MM.1S (cell line): ENCODE data around the gene NOS2.

Experiments used
- DNase-seq: peaks from one replicate; pipeline ENCODE4 v3.0.0-alpha.2; 2015
- H2AFZ ChIP-seq: fragments of 300-600 bp; sonication (generic); 2 replicates; pipeline ENCODE4 v1.6.0; 2016; ENCODE audit warnings: antibody characterized with exemption, low read length
- H3F3A ChIP-seq: fragments of 300-600 bp; sonication (generic); 2 replicates; pipeline ENCODE4 v1.6.1; 2016; ENCODE audit warnings: mild to moderate bottlenecking, antibody characterized with exemption, low read length, moderate library complexity, mixed read lengths; ENCODE audit not compliant: insufficient read depth
- H3K27ac ChIP-seq: fragments of 300-600 bp; sonication (generic); 2 replicates; pipeline ENCODE4 v1.5.1; 2016; ENCODE audit warnings: mild to moderate bottlenecking, low read length
- H3K27me3 ChIP-seq: fragments of 300-600 bp; sonication (generic); replicated peaks from 2 replicates; pipeline ENCODE4 v1.6.0; 2016; ENCODE audit warnings: low read length; ENCODE audit not compliant: insufficient read depth
- H3K36me3 ChIP-seq: fragments of 300-600 bp; sonication (generic); replicated peaks from 2 replicates; pipeline ENCODE4 v1.6.1; 2016; ENCODE audit warnings: mild to moderate bottlenecking, low read length, mixed read lengths; ENCODE audit not compliant: insufficient read depth
- H3K4me1 ChIP-seq: fragments of 300-600 bp; sonication (generic); 2 replicates; pipeline ENCODE4 v1.6.1; 2016; ENCODE audit warnings: low read length, mixed read lengths
- H3K4me2 ChIP-seq: fragments of 300-600 bp; sonication (generic); 2 replicates; pipeline ENCODE4 v1.6.0; 2016; ENCODE audit warnings: low read depth, low read length
- H3K4me3 ChIP-seq: fragments of 300-600 bp; sonication (generic); 2 replicates; pipeline ENCODE4 v1.5.1; 2016; ENCODE audit warnings: low read length, mixed read lengths
- H3K79me2 ChIP-seq: fragments of 300-600 bp; sonication (generic); 2 replicates; pipeline ENCODE4 v1.6.1; 2016; ENCODE audit warnings: mixed run types, low read length, mixed read lengths
- H3K9ac ChIP-seq: fragments of 300-600 bp; sonication (generic); 2 replicates; pipeline ENCODE4 v1.6.1; 2016; ENCODE audit warnings: low read length, mixed read lengths
- H3K9me2 ChIP-seq: fragments of 300-600 bp; sonication (generic); replicated peaks from 2 replicates; pipeline ENCODE4 v1.6.1; 2016; ENCODE audit warnings: mild to moderate bottlenecking, low read length, mixed read lengths; ENCODE audit not compliant: insufficient read depth
- H3K9me3 ChIP-seq: fragments of 300-600 bp; sonication (generic); replicated peaks from 2 replicates; pipeline ENCODE4 v1.6.1; 2016; ENCODE audit warnings: mild to moderate bottlenecking, low read length, mixed read lengths; ENCODE audit not compliant: insufficient read depth
- H4K20me1 ChIP-seq: fragments of 300-600 bp; sonication (generic); 2 replicates; pipeline ENCODE4 v1.6.1; 2016; ENCODE audit warnings: mild to moderate bottlenecking, low read length, moderate library complexity, mixed read lengths; ENCODE audit not compliant: insufficient read depth
- EZH2 ChIP-seq: fragments of 300-600 bp; sonication (generic); optimal IDR thresholded peaks from 2 replicates; pipeline ENCODE3; 2017; ENCODE audit warnings: low read depth, mild to moderate bottlenecking, antibody characterized with exemption, low read length, mixed read lengths
- EZH2phosphoT487 ChIP-seq: fragments of 300-600 bp; sonication (generic); IDR thresholded peaks from 2 replicates; pipeline ENCODE4 v1.6.1; 2018; ENCODE audit warnings: antibody characterized with exemption, low read length
- TF ChIP-seq, protein P1 (sequence below): fragments of 300-600 bp; sonication (generic); IDR thresholded peaks from 2 replicates; pipeline ENCODE4 v1.5.1; 2016; ENCODE audit warnings: antibody characterized with exemption, low read length, mixed read lengths

The NOS2 gene

DNA sequence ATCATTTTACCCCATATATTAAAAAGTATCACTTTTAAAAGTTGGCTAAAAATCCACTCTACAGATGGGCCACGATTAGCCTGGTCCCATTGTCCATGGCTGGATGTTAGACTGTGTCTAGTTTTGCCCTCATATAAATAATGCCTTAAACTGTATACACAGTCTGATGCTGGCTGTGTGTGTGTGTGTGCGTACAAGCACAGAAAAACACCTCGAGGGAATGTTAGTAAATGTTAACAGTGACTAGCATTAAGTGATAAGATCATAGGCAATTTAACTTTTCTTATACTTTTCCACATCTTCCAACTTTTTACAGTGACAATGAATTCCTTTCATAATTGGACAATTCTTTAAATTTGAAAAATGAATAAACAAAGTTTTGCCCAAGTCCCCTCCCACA is 8.2 kb downstream of the NOS2 start:
- no peaks in the 10 kb centered on the region for H3K27me3 ChIP-seq
- H3F3A ChIP-seq = no peaks in the 10 kb centered on the region
- H3K4me2 ChIP-seq = no peak overlapping the region

DNA sequence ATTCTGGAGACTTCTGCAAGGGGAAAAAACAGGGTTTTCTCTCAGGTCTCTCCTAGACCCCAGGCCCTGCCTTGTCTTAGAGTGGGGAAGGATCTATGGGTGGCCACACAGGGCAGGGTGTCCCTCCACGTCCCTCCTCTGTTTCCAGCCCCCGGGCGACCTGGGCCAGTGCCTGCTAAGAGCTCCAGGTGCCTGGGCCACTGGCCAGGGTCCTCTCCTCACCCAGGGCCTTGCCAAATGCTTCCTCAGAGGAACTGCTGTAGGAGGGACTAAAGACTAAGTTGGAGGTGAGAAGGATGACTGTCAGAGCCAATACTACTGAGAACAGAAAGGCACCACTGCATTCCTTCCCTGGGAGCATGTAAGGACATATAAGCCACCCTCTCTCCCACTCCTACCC is 11.4 kb downstream of the NOS2 start:
- TF ChIP-seq EZH2 (no peak), EZH2phosphoT487 (no peak)
- TF ChIP-seq, protein P1, sequence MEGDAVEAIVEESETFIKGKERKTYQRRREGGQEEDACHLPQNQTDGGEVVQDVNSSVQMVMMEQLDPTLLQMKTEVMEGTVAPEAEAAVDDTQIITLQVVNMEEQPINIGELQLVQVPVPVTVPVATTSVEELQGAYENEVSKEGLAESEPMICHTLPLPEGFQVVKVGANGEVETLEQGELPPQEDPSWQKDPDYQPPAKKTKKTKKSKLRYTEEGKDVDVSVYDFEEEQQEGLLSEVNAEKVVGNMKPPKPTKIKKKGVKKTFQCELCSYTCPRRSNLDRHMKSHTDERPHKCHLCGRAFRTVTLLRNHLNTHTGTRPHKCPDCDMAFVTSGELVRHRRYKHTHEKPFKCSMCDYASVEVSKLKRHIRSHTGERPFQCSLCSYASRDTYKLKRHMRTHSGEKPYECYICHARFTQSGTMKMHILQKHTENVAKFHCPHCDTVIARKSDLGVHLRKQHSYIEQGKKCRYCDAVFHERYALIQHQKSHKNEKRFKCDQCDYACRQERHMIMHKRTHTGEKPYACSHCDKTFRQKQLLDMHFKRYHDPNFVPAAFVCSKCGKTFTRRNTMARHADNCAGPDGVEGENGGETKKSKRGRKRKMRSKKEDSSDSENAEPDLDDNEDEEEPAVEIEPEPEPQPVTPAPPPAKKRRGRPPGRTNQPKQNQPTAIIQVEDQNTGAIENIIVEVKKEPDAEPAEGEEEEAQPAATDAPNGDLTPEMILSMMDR = no peak
- Histone ChIP-seq H4K20me1 (no peaks in the 10 kb centered on the region), H3K9ac (no peak overlapping the region), H3K4me3 (no peak overlapping the region), H3K79me2 (no peaks in the 10 kb centered on the region), H2AFZ (no peak overlapping the region), H3K9me3 (no peaks in the 10 kb centered on the region), H3K4me2 (no peak overlapping the region), H3F3A (no peaks in the 10 kb centered on the region), H3K9me2 (no peaks in the 10 kb centered on the region), H3K27me3 (no peaks in the 10 kb centered on the region), H3K4me1 (no peaks in the 10 kb centered on the region), H3K27ac (no peak overlapping the region), H3K36me3 (no peaks in the 10 kb centered on the region)
- DNase-seq = no peak

More for the DNA sequence above, 8.2 kb downstream of the NOS2 start:
- TF ChIP-seq, protein P1 = no peak
- no peak for TF ChIP-seq EZH2
- no peak for TF ChIP-seq EZH2phosphoT487
- H3K9me3 ChIP-seq = no peaks in the 10 kb centered on the region
- H3K4me1 ChIP-seq = no peaks in the 10 kb centered on the region
- H3K36me3 ChIP-seq = no peaks in the 10 kb centered on the region
- no peak overlapping the region for H3K4me3 ChIP-seq
- no peak overlapping the region for H2AFZ ChIP-seq
- H3K9ac ChIP-seq = no peak overlapping the region
- no peaks in the 10 kb centered on the region for H3K9me2 ChIP-seq
- H3K27ac ChIP-seq = no peak overlapping the region
- no peaks in the 10 kb centered on the region for H3K79me2 ChIP-seq
- H4K20me1 ChIP-seq = no peaks in the 10 kb centered on the region
- DNase-seq = no peak

DNA sequence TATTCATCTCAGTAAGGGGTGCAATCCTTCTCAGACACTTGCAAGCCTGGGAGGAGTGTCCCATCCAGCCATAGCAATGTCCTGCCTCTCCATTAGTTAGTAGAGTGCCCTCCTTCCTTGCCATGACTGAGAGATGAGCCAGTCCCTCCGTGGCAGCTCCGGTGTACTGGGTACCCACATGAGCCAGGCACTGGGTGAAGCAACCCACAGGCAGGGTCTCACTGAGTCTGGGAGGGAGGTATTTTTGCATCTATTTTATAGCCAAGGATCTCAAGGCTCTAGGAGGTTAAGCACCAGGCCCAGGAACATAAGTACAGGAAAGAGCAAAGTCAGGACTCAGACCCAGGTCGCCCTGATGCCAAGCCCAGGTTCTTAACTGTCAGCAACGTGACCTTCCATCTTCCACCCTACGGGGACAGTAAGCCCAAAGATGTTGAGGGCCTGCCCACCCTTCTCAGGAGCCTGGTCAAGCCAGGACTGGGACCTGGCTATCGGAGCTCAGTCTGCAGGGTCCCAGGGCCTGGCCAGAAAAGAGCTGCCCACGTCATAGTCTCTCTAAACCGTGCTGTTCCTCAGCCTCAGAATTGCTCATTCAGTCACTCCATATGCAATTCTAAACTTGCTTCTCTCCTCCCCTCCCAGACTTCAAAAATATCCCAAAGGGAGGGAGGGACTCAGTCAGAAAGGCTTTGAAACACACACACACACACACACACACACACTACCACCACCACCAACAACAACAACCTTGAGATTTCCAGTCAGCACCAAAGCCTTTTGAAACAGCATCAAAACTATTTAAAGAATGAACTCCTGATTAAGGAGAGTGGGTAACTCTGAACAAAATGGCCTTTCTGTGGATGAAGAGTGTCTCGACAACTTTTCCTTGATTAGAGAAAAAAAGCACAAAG is 16.6 kb downstream of the NOS2 start:
- H3K4me3 ChIP-seq = no peak overlapping the region
- 0 out of 2 replicates have a peak, but pooled peaks cover 5% of the 10 kb centered on the region for H3K27me3 ChIP-seq
- H3K9ac ChIP-seq = no peak overlapping the region
- H3K79me2 ChIP-seq = no peaks in the 10 kb centered on the region
- no peaks in the 10 kb centered on the region for H3K9me3 ChIP-seq
- no peak for DNase-seq
- no peaks in the 10 kb centered on the region for H3K4me1 ChIP-seq
- H2AFZ ChIP-seq = no peak overlapping the region
- no peak overlapping the region for H3K27ac ChIP-seq
- H3K9me2 ChIP-seq = no peaks in the 10 kb centered on the region
- H3K4me2 ChIP-seq = no peak overlapping the region
- H4K20me1 ChIP-seq = no peaks in the 10 kb centered on the region
- TF ChIP-seq EZH2phosphoT487 = no peak
- TF ChIP-seq, protein P1 = no peak
- no peak for TF ChIP-seq EZH2
- H3K36me3 ChIP-seq = no peaks in the 10 kb centered on the region
- no peaks in the 10 kb centered on the region for H3F3A ChIP-seq
